Fibroblast of pulmonary artery (primary cell): ENCODE results near the gene C5.
A peak's percentile ranks its signal among the peaks of the same experiment; 100 is the strongest.

ENCODE experiments used
- DNase-seq: peaks from one replicate; pipeline ENCODE4 v3.0.0-alpha.2; 2010; ENCODE audit warnings: low read depth
- H3K4me3 ChIP-seq: replicated peaks from 2 replicates; pipeline ENCODE4 v1.5.1; 2011; ENCODE audit warnings: low read depth, mild to moderate bottlenecking, control low read depth, low read length, moderate library complexity
- TF ChIP-seq, protein P1 (sequence below): IDR thresholded peaks from 2 replicates; pipeline ENCODE4 v1.5.1; 2011; ENCODE audit warnings: mild to moderate bottlenecking, control low read depth, low read length, inconsistent platforms; ENCODE audit errors: missing control alignments

The C5 gene

DNA sequence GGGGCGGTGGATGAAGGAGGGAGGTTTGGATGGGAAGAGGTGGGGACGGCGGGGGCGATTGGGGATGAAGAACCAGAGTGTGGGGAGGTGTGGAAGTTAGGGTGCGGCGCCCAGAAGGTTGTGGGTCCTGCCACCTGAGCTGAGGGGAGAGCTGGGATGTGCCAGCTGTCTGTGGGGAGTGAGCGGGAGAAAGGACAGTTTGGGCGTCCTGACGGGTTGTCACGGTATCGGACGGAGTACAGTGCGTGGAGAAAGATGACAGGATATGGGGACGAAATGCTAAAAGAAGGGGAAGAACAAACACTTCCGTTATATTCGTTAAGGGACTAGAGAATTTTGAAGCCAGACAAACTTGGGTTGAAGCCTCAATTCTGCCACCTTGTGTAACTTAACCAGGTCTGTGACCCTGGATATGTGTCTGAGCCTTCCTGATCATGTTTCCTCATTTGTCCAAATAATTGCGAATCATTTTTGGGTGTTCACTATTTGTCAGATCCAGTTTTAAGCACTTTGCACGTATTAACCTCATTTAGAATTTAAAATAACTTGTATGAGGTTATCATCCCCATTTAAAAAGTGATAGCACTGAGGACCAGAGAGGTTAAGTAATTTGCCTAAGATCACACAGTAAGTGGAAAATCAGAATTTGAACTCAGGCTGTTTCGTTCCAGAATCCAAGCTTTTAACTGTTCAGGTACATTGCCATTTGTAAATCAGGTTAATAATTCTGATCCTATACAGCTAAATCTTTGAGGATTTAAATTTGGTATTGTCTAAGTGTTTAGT, 25.4 kb upstream of the C5 start:
- no peak for DNase-seq
- H3K4me3 ChIP-seq: peak overlapping the region; percentile 62

DNA sequence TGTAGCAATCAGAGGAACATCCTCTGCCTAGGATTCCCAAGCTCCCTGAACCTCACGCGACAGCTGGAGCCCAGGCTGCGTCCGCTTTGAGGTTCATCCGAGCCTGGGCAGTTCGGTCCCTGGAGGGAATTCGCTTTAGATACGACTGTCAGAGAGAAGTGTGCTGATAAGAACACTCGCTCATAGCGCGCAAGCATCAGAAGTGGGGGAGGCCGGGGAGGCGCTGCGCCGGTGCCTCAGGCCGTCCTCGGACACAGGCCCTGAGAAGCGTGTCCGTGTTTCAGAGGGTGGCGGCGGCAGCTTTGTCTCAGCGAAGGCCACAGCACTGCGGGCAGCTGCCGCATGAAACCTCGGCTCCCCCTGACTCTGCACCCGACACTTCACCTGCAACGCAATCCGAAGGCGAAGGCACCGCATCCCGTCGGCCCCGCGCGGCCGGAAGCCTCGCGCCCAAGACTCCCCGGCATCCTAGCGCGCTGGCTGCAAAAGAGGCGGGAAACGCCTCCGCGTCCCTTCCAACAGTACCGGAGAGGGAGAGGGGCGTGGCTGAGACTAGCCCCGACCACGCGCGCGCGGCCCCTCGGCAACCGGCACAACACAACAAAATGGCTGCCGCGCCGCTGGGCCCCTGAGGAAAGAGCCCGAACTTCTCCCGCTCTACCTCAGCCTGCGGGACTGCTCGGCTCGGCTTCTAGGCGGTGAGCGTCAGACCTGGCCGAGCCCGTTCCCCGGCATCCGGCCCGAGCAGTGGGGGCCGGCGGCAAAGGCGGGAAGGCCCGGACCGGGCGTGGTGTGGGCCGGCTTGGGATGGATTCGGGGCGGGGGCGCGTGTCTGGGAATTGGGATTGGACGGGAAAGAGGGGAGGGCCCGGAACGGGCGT, 24.5 kb upstream of the C5 start, which contains the start of gene CNTRL:
TSS of gene CNTRL (plus strand) at position 586 of the 881 bp plus-strand sequence. CDS start 13,372 bp downstream, outside the sequence.
- peak within 1 kb of the TSS; percentile 62 for H3K4me3 ChIP-seq
- DNase-seq: peak; percentile 88
- TF ChIP-seq, protein P1, sequence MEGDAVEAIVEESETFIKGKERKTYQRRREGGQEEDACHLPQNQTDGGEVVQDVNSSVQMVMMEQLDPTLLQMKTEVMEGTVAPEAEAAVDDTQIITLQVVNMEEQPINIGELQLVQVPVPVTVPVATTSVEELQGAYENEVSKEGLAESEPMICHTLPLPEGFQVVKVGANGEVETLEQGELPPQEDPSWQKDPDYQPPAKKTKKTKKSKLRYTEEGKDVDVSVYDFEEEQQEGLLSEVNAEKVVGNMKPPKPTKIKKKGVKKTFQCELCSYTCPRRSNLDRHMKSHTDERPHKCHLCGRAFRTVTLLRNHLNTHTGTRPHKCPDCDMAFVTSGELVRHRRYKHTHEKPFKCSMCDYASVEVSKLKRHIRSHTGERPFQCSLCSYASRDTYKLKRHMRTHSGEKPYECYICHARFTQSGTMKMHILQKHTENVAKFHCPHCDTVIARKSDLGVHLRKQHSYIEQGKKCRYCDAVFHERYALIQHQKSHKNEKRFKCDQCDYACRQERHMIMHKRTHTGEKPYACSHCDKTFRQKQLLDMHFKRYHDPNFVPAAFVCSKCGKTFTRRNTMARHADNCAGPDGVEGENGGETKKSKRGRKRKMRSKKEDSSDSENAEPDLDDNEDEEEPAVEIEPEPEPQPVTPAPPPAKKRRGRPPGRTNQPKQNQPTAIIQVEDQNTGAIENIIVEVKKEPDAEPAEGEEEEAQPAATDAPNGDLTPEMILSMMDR: no peak

More for the DNA sequence above, 25.4 kb upstream of the C5 start:
- TF ChIP-seq, protein P1: no peak

DNA sequence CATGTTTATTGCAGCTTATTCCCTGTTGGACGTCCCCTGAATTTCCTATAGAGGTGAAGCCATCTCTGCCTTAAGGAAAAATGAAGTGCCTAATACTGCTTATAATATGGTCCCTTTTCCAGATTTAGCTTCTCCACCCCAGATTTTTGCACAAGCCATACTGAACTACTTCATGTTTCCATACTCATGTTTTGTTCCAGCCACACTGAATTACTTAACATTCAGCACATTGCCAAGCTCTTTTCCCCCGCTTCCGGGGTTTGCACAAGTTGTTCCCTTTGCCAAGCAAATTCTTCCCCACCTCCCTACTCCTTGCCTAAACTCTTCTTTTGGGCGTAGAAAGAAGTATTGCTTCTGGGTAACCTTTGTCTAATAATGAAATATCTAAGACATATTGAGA, 23.0 kb upstream of the C5 start:
- TF ChIP-seq, protein P1: no peak
- peak overlapping the region; percentile 16 for H3K4me3 ChIP-seq
- DNase-seq: peak; percentile 93

DNA sequence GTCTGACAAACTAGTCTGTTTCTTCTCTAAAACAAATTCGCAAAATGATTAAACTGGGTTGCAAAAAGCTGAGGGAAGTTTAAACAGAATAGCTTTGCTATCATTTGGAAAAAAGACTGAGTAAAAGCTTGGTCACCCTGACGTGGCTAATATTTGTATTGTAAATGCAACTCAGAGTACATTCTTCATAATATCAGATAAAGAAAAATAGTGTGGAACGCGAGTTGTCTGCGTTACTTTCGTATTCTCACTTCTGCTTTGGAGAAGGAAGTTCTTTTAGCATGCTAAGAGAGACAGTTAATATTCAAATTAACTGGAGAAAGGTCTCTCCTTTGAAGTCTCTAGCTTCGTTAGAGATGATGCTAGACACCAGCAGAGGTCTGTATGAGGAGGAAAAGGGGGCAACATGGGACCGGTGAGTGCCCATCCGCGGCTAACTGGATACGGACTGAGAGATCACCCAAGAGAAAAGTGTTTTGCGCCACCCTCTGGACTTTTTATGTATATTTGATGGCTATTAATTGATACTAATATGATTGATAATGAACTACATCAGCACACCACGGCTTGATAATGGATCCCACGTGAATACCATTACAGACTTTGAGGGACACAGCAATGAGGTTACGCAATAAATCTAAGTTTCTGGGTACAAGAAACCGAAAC, 21.8 kb upstream of the C5 start:
- TF ChIP-seq, protein P1: peak; percentile 44
- peak overlapping the region; percentile 50 for H3K4me3 ChIP-seq
- peak; percentile 68 for DNase-seq

DNA sequence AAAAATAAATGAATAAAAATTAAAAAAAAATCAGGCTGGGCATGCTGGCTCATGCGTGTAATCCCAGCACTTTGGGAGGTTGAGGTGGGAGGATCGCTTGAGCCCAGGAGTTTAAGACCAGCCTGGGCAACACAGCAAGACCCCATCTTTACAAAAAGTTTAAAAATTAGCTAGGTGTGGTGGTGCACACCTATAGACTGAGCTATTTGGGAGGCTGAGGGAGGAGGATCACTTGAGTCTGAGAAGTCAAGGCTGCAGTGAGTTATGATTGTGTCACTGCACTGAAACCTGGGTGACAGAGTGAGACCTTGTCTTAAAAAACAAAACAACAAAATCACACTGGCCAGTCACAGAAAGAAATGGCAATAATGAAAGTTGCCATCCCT, 21.3 kb upstream of the C5 start:
- H3K4me3 ChIP-seq: peak overlapping the region; percentile 50
- no peak for DNase-seq

DNA sequence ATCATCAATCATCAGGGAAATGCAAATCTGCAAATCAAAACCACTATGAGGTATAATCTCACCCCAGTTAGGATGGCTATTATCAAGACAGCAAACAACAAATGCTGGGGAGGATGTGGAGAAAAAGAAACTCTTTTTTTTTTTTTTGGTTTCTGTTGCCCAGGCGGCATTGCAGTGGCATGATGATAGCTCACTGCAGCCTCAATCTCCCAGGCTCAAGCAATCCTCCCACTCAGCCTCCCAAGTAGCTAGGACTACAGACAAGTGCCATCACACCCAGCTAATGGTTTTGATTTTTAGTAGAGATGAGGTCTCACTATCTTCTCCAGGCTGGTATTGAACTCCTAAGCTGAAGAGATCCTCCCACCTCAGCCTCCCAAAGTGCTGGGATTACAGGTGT, 19.3 kb upstream of the C5 start:
- DNase-seq: no peak
- TF ChIP-seq, protein P1: no peak
- no peak overlapping the region for H3K4me3 ChIP-seq

More for the DNA sequence above, 21.3 kb upstream of the C5 start:
- TF ChIP-seq, protein P1: no peak
